Prostate gland (tissue), 2 donors: ENCODE measurements around the gene PDS5A. TPM values are rescaled to one million over a fixed set of nuclear protein-coding genes. Genes with fewer than 3 reads are reported as not detected.

ENCODE experiments used
- DNase-seq: peaks from one replicate; pipeline ENCODE4 v3.0.0-alpha.2; 2019; ENCODE audit warnings: low spot score
- H3K27ac ChIP-seq, 2 donors: fragments of 200-600 bp; sonication (generic); 2 replicates each; pipeline ENCODE4 v1.5.1; 2017 to 2019
- H3K27me3 ChIP-seq: fragments of 200-600 bp; sonication (generic); replicated peaks from 2 replicates; pipeline ENCODE4 v1.5.1; 2019; ENCODE audit not compliant: insufficient read depth
- H3K36me3 ChIP-seq, 2 donors: fragments of 200-600 bp; sonication (generic); 1 replicate in 1 of 2; 2 replicates in 1 of 2; pipeline versions ENCODE4 v1.5.1 to v1.8.1; 2017 to 2019
- H3K4me1 ChIP-seq: fragments of 200-600 bp; sonication (generic); replicated peaks from 2 replicates; pipeline ENCODE4 v1.5.1; 2019
- H3K4me3 ChIP-seq, 2 donors: fragments of 200-600 bp; sonication (generic); 2 replicates each; pipeline ENCODE4 v1.5.1; 2017 to 2019
- H3K9me3 ChIP-seq: fragments of 200-600 bp; sonication (generic); 2 replicates; pipeline ENCODE4 v1.5.1; 2017
- POLR2A ChIP-seq: fragments of 450-650 bp; IDR thresholded peaks from one replicate; pipeline ENCODE4 v1.6.1; 2016; ENCODE audit warnings: antibody characterized with exemption, mild to moderate bottlenecking
- POLR2AphosphoS5 ChIP-seq: sonication (generic); formaldehyde crosslinking; IDR thresholded peaks from one replicate; pipeline ENCODE4 v1.6.1; 2017; ENCODE audit warnings: antibody characterized with exemption
- WGBS: methylation state at CpG from one replicate; pipeline ENCODE4 v1.1.5; 2018; 5-methylcytosine and 5-hydroxymethylcytosine counted together
- intact Hi-C: fragments of 100-400 bp; cut with DNase I; formaldehyde crosslinking; loops from one replicate; pipeline ENCODE4 v1.14.2; 2022
- total RNA-seq, 2 donors: library from RNA; depleted of rRNA; stranded (reverse); fragments of >200 nt; gene quantifications; one replicate each; pipeline ENCODE4 v1.1.0, GENCODE V29; 2016
- TF ChIP-seq, protein P1 (sequence below), 4 experiments: fragments of 200-600 bp in 2 of 4; fragments of 450-650 bp in 2 of 4; sonication (generic) in 2 of 4; IDR thresholded peaks; 1 replicate in 3 of 4; 2 replicates in 1 of 4; pipeline ENCODE4 v1.5.1; 2016 to 2019; ENCODE audit warnings: antibody characterized with exemption in 4 of 4, mild to moderate bottlenecking in 2 of 4, moderate library complexity in 2 of 4

PDS5A gene
- total RNA-seq, 2 donors from 2014 or later = 55.7 to 57.0 TPM

DNA sequence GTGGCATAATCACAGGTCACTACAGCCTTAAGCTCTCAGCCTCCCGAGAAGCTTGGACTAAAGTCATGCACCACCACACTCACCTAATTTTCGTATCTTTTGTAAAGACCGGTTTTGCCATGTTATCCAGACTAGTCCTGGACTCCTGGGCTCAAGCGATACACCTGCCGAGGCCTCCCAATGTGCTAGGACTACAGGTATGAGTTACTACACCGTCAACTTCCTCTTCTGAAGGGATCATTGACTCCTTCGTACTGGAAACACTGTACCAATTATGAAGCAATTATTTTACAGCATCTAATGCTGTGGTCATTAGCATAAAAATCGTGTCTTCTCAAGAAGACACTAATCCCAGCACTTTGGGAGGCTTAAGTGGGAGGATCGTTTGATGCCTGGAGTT is 35.2 kb downstream of the PDS5A start:
- H3K36me3 ChIP-seq = no peaks in the 10 kb centered on the region
- H3K4me1 ChIP-seq = no peaks in the 10 kb centered on the region
- TF ChIP-seq POLR2A (no peak), POLR2AphosphoS5 (no peak)
- TF ChIP-seq, protein P1, sequence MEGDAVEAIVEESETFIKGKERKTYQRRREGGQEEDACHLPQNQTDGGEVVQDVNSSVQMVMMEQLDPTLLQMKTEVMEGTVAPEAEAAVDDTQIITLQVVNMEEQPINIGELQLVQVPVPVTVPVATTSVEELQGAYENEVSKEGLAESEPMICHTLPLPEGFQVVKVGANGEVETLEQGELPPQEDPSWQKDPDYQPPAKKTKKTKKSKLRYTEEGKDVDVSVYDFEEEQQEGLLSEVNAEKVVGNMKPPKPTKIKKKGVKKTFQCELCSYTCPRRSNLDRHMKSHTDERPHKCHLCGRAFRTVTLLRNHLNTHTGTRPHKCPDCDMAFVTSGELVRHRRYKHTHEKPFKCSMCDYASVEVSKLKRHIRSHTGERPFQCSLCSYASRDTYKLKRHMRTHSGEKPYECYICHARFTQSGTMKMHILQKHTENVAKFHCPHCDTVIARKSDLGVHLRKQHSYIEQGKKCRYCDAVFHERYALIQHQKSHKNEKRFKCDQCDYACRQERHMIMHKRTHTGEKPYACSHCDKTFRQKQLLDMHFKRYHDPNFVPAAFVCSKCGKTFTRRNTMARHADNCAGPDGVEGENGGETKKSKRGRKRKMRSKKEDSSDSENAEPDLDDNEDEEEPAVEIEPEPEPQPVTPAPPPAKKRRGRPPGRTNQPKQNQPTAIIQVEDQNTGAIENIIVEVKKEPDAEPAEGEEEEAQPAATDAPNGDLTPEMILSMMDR (IDR thresholded peaks at IDR 0.05) = no peak
- H3K4me3 ChIP-seq = no peak overlapping the region
- H3K9me3 ChIP-seq = no peaks in the 10 kb centered on the region
- WGBS = 88% methylated on average over 9 of the region's 9 CpGs
- DNase-seq = no peak
- no peaks in the 10 kb centered on the region for H3K27me3 ChIP-seq
- intact Hi-C loops = no loop called here
- H3K27ac ChIP-seq = no peak overlapping the region

GRCh38 chr4:39941682-39942217 is 36.0 kb downstream of the PDS5A start:
- DNase-seq = no peak
- WGBS = 85% methylated on average over 2 of the region's 2 CpGs
- no peaks in the 10 kb centered on the region for H3K27me3 ChIP-seq
- no peaks in the 10 kb centered on the region for H3K36me3 ChIP-seq
- no peak overlapping the region for H3K27ac ChIP-seq
- no peaks in the 10 kb centered on the region for H3K9me3 ChIP-seq
- intact Hi-C loops = no loop called here
- no peaks in the 10 kb centered on the region for H3K4me1 ChIP-seq
- TF ChIP-seq, protein P1 (IDR thresholded peaks at IDR 0.05) = no peak
- TF ChIP-seq POLR2A (no peak), POLR2AphosphoS5 (no peak)
- no peak overlapping the region for H3K4me3 ChIP-seq

DNA sequence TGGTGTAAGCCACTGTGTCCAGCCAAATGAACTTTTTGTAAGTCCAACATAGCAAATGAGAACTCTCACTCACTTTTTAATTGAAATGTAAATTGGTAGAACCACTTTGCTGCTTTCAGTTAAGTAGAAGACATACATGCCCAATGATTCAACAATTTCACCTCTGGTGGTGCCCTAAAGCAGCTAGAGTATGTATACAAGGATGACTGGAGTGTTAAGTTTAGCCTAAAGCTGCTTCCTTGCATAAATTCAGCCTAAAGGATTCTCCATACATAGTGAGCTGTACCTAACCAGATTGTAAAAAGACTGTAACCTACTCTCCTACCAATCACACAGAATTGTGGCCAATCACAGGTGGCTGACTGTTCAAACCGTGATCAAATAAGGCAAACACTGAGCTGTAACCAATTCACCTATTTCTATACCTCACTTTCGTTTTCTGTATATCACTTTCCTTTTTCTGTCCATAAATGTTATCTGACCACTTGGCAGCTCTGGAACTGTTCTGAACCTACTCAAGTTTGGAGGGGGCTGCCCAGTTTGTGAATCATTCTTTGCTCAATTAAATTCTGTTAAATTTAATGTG is 39.9 kb downstream of the PDS5A start:
- intact Hi-C loops = no loop called here
- Histone ChIP-seq H3K36me3 (no peaks in the 10 kb centered on the region), H3K4me1 (no peaks in the 10 kb centered on the region), H3K27me3 (no peaks in the 10 kb centered on the region), H3K27ac (no peak overlapping the region), H3K9me3 (no peaks in the 10 kb centered on the region), H3K4me3 (no peak overlapping the region)
- WGBS = 90% methylated on average over 2 of the region's 2 CpGs
- DNase-seq = no peak
- TF ChIP-seq POLR2AphosphoS5 = no peak
- TF ChIP-seq, protein P1 (IDR thresholded peaks at IDR 0.05) = no peak
- TF ChIP-seq POLR2A = no peak

GRCh38 chr4:39936565-39937418 is 40.9 kb downstream of the PDS5A start:
- WGBS = 45% methylated on average over 6 of the region's 6 CpGs
- no peak for DNase-seq
- Histone ChIP-seq H3K4me3 (no peak overlapping the region), H3K36me3 (no peaks in the 10 kb centered on the region), H3K9me3 (no peaks in the 10 kb centered on the region), H3K4me1 (no peaks in the 10 kb centered on the region), H3K27ac (peak overlapping the region in 1 of 2 donors; percentile 40), H3K27me3 (no peaks in the 10 kb centered on the region)
- intact Hi-C loops = no loop called here
- TF ChIP-seq POLR2AphosphoS5 (no peak), POLR2A (no peak)
- TF ChIP-seq, protein P1 (IDR thresholded peaks at IDR 0.05) = no peak
